OCI-LY3 (cell line): ENCODE data around the gene SOX8.

Experiments
- CTCF ChIP-seq: fragments of 200-600, 300-600 bp; sonication (generic); IDR thresholded peaks from 2 replicates; pipeline ENCODE4 v1.5.1; 2014; ENCODE audit warnings: antibody characterized with exemption, low read length, low read depth
- EZH2phosphoT487 ChIP-seq: fragments of 200-600 bp; shearing (Covaris generic); IDR thresholded peaks from 2 replicates; pipeline ENCODE4 v1.6.1; 2018; ENCODE audit warnings: antibody characterized with exemption, mixed run types, low read depth

GRCh38 chr16:933581-933980 lies 48.0 kb upstream of the SOX8 start:
- TF ChIP-seq CTCF (no peak), EZH2phosphoT487 (no peak)
